ENCODE data around the gene H6PD.

Gene H6PD

DNA sequence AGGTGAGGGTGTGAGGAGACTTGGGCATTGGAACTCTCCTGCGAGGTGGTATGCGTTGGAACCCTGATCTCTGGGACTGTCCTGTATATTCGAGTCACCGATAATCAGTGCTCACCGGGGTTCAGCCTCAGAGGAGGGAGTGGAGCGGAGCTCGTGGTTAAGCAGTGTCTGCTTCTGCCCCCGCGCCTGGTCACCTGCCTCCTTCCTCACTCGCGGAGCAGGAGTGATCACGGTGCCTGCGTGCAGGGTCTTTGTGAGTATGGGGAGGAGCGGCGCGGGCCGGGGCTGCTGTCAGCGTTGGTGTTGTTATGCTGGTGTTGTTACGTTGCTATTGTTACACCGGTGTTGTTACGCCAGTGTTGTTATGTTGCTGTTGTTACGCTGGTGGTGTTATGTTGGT, 23.3 kb downstream of the H6PD start:
- no peak for DNase-seq (ENCODE audit: low spot score)

DNA sequence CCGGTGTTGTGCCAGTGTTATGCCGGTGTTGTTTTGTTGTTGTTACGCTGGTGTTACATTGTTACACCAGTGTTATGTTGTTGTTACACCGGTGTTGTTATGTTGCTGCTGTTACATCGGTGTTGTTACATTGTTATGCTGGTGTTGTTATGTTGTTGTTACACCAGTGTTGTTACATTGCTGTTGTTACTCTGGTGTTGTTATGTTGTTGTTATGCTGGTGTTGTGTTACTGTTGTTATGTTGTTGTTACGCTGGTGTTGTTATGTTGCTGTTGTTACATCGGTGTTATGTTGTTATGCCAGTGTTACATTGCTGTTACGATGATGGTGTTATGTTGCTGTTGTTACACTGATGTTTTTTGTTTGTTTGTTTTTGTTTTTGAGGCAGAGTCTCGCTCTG, 24.1 kb downstream of the H6PD start:
- DNase-seq (ENCODE audit: low spot score): no peak

DNA sequence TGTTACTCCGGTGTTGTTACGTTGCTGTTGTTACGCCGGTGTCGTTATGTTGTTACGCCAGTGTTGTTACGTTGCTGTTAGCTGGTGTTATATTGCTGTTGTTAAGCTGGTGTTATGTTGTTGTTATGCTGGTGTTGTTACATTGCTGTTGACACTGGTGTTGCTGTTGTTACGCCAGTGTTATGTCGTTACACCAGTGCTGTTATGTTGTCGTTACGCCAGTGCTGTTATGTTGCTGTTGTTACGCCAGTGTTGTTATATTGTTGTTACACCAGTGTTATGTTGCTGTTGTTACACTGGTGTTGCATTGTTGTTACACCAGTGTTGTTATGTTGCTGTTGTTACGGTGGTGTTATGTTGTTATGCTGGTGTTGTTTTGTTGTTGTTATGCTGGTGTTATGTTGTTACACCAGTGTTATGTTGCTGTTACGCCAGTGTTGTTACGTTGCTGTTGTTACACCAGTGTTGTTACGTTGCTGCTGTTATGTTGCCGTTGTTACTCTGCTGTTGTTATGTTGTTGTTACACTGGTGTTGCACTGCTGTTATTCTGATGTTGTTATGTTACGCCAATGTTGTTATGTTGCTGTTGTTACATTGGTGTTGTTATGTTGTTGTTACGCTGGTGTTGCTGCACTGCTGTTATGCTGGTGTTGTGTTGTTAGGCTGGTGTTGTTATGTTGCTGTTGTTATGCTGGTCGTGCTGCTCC, 25.6 kb downstream of the H6PD start:
- no peak for DNase-seq (ENCODE audit: low spot score)

DNA sequence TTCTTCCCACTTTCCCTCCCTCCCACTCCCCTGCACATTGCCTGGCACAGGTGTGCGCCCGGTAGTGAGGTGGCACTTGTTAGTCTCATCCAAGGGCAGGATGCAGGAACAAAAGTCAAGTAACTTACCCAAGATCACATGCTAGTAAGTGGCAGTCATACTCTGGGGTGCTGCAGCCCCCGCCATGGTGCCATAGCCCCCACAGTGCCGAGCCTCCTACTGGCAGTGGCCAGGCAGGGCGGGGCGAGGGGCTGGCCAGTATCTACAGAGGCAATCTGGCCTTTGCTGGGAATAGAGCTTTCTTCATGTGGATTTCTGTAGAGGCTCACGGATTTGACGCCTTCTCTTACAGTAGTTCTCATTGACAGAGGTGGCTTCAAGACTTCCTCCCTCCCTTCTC, 26.9 kb downstream of the H6PD start:
- DNase-seq (ENCODE audit: low spot score): no peak

DNA sequence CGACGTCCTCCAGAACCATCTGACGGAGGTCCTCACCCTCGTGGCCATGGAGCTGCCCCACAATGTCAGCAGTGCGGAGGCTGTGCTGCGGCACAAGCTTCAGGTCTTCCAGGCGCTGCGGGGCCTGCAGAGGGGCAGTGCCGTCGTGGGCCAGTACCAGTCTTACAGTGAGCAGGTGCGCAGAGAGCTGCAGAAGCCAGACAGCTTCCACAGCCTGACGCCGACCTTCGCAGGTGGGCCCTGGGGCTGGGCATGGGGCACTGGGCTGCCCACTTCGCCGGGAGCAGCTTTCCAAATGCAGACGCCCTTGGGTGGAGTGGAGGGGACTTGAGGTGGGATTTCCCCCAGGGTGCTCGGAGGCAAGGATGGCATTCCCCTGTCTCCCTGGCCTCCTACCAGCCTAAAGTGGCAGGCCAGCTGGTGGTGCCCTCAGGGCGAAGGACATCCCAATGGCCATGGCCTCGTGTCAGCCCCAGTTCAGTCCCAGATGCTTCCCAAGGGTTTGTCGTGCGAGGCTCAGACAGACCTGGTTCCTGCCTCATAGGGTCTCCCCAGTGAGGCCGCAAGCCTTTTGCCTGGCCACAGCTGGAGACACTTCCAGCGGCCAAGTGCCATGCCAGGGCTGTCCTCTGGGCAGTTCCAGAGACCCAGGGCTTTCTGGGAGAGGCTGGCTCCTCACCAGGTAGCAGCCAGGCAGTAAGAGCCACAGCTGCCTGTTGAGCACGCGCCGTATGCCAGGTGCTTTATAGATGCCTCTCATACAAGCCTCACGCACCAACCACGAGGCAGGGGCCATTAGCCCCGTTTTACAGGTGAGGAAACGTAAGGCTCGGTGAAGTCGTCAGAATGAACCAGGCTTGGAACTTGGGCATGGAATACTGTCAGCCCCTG, 27.8 kb downstream of the H6PD start:
- DNase-seq (ENCODE audit: low spot score): no peak

DNA sequence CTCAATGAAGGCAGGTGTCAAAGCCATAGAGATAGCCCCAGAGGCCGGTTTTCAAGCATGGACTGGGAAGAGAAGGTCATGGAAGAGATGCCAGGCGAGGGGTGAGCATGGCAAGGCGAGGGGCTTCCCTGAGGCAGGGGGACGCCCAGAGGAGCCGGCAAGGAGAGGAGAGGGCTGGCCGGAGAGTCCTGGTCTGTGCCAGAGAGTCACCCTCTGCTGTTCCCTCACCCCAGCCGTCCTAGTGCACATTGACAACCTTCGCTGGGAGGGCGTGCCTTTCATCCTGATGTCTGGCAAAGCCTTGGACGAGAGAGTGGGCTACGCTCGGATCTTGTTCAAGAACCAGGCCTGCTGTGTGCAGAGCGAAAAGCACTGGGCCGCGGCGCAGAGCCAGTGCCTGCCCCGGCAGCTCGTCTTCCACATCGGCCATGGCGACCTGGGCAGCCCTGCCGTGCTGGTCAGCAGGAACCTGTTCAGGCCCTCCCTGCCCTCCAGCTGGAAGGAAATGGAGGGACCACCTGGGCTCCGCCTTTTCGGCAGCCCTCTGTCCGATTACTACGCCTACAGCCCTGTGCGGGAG, 28.8 kb downstream of the H6PD start:
- no peak for DNase-seq (ENCODE audit: low spot score)

DNA sequence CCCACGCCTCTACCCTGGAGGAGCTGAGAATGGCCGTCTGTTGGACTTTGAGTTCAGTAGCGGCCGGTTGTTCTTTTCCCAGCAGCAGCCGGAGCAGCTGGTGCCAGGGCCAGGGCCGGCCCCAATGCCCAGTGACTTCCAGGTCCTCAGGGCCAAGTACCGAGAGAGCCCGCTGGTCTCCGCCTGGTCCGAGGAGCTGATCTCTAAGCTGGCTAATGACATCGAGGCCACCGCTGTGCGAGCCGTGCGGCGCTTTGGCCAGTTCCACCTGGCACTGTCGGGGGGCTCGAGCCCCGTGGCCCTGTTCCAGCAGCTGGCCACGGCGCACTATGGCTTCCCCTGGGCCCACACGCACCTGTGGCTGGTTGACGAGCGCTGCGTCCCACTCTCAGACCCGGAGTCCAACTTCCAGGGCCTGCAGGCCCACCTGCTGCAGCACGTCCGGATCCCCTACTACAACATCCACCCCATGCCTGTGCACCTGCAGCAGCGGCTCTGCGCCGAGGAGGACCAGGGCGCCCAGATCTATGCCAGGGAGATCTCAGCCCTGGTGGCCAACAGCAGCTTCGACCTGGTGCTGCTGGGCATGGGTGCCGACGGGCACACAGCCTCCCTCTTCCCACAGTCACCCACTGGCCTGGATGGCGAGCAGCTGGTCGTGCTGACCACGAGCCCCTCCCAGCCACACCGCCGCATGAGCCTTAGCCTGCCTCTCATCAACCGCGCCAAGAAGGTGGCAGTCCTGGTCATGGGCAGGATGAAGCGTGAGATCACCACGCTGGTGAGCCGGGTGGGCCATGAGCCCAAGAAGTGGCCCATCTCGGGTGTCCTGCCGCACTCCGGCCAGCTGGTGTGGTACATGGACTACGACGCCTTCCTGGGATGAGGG, 29.7 kb downstream of the H6PD start:
- DNase-seq (ENCODE audit: low spot score): no peak

DNA sequence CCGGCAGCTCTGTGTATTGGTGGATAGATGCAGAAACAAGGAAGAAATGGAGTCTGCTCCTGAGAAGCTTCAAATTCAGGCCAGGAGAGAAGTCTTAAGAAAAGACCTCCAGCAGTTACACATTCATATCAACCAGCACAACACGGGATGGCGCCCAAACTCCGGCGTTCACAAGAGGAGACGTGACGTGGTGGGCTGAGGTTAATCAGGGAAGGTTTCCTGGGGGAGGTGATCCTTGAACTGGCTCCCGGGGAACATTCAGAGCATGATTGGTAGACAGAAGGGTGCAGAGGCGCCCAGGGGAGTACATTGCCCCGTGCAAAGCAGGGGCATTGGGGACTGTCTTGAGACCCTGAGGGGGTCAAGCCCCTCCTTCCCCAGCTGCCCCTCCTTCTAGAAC, 30.5 kb downstream of the H6PD start:
- DNase-seq (ENCODE audit: low spot score): no peak

DNA sequence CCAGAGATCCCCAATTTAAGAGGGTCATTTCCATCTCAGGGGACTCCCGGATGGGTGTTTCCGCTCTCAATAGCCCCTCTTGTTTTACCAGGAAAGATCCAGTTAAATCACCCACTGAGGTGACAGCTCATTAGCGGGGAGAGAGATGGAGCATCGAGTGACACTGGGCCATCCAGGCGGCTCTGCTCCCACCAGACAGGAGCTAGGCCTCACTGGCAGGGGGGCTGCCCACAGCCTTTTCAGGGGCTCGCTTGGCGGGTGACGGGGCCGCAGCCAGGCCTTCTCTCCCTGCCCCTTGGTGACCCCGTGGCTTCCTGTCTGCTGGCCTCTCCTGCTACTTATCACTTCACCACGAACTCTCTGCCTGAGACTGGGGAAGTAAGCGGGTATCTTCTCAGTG, 31.4 kb downstream of the H6PD start:
- DNase-seq (ENCODE audit: low spot score): no peak

DNA sequence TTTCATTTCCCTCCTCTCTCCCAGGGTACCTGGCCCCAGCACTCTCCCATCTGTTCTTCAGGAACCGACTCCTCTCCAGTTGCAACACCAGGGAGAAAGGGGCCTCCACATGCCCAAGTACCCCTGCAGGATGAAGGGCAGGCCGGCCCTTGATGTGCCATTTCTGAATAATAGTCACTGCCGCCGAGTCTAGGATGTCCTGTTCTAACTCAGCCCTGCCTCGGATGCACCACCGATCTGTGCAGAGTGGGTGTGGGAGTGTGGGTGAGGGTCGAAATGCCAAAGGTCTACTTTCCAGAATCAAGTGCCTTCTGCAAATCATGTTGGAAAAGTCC, 32.7 kb downstream of the H6PD start:
- no peak for DNase-seq (ENCODE audit: low spot score)

DNA sequence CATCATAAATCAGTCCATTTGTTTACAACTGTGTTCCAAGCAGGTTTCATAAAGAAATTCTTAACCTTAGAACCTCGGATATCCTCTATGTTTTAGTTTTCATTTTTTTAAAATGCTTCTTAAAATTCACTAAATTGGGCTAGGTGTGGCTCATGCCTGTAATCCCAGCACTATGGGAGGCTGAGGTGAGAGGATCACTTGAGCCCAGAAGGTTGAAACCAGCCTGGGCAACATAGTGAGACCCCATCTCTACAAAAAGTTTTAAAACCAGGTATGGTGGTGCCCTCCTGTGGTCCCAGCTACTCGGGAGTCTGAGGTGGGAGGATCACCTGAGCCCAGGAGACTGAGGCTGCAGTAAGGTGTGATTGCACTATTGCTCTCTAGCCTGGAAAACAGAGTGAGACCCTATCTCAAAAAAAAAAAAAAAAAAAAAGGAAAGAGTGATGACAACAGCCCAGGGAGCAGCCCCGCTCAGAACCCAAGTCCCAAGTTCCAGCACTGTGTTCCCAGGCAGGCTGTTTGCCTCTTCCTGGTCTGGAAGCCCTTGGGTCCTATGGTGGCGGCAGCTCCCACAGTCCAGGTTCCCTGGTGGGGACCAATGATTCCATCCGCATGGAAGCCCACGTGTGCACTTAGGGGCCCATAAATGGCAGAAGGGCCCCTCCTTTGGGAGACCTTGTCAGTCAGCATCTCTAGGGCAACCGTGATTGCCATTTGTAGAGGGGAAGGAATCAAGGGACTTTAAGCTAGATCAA, 33.4 kb downstream of the H6PD start:
- DNase-seq (ENCODE audit: low spot score): no peak

DNA sequence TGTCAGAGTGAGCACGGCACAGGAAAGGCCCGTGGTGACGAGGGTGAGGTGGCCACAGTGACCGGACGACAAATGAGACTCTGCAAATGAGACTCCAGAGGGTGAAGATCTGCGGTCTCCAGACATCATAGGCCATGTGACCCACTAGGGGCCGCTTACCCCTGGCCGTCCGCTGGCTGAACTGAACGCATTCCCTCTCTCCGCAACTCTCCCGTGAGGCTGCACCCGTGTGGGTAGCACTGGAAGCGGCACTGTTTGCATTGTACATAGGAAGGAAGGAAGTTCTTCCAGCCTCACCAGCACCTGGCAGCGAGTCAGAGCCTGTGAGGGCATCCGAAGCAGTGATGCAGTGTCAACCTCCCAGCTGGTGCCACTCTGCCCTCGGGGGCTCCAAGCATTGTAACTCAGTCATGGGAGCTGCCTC, 34.5 kb downstream of the H6PD start:
- peak; percentile 37 for DNase-seq (ENCODE audit: low spot score)

DNA sequence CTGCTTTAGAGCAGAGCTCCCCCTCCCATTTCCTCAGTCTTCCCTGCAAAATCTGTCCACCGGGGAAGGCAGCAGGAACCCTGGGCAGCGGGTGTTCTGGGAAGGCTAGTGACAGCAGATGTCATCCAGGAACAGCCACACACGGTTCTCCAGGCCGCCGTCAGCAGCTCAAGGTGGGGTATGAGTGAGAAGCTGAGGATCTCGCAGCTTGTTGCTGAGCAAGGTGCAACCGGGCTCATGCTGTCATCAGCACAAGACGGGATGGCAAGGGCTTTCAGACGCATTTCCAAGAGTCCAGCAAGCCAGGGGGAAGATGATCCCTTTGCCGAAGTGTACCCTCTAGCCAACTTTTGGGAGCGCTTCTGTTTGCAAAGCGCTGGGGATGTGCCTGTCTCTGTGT, 35.1 kb downstream of the H6PD start:
- no peak for DNase-seq (ENCODE audit: low spot score)

DNA sequence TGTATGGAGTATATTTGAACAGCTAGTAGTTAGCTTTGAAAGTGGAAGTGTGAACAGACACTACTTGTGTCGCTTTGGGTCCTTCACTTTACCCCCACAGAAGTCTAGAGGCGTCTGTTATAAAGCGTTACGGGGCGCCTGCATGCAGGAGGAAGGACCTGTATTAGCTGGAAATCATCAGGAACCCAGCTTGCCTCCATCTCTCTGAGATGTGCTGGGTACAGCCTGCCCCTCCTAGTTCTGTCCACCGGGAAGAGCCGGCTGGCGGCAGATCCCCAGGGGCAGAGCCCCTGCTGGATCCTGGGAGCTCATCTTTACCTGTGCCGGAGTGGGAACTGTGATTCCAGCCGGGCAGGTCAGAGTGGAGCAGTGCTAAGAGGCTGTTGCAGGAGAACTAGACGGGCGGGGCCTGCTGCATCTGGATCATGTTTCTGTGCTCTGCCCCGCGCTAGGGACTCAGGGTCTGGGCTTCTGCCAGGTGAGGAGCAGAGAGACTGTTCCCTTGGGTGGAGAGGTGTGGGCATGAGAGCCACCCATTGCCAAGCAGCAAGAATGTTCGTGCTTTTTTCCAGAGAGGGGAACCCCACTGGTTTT, 35.8 kb downstream of the H6PD start:
- no peak for DNase-seq (ENCODE audit: low spot score)

DNA sequence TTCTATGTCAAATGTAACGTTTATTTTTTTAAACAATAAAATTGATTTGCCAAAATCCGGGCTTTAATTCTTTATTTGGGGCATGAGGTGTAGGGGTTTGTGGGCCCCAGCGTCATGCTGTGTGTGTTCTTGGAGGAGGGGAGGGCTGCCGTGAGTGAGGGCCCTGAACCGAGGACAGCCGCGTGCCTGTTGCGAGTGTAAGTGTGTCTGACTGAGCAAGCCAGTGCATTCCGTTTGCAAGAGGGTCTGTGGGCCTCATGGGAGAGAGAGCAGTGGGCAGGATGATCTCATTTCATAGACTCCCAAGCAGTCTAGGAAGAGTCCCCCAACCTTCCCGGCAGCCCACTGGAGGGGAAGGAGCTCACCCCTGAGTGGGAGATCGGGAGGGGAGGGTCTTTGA, 36.7 kb downstream of the H6PD start:
- no peak for DNase-seq (ENCODE audit: low spot score)

DNA sequence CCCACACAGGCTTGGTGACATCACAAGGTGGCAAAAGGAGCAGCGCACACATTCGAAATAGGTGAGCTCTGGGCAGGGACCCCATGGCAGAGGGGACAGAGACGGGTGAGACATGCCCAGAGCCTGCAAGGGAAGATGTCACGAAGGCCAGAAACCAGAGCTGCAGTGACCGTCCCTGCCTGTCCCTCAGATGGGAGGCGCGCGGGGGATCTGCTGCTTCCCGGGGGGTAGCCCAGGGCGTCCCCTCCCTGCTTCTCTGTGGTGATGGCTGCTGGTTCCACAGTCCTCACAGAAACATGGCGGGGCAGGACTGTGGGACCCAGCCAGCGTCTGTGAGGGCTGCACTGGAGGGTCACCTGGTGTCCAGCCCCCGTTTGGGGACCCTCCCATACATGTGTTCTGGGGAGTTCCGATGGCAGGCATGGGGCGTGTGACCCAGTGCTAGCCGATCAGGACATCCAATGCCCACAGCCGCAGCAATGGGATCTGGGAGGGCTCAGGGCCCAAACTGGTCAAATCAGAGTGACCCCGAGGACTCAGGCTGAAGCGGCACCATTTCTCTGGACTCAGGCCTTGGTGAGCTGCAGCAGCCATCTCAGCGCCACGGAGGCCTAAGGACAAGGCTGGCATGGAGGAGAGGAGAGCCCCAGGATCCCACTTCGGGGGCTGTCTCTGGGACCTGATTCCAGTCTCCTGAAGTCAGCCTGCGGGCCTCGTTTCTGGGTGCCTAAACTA, 37.5 kb downstream of the H6PD start:
- DNase-seq (ENCODE audit: low spot score): no peak

DNA sequence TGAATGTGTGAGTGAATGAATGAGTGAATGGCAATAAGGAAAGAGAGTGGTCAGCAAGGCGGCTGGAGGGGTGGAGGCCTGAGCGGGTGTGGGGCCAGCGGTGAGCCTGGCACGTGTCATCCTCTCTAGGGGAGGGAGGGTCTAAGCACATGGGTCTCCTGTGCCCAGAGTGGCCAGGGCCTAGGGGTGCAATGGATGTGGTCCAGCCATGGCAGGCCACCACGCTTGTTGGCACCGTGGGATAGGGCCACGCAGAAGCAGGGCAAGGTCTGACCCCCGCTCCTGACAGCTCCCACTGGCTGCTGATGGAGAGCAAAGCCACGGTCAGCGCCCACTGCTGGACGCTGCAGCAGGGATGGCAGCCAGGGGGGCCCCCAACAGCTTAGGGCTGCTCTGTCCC, 38.6 kb downstream of the H6PD start:
- DNase-seq (ENCODE audit: low spot score): no peak

DNA sequence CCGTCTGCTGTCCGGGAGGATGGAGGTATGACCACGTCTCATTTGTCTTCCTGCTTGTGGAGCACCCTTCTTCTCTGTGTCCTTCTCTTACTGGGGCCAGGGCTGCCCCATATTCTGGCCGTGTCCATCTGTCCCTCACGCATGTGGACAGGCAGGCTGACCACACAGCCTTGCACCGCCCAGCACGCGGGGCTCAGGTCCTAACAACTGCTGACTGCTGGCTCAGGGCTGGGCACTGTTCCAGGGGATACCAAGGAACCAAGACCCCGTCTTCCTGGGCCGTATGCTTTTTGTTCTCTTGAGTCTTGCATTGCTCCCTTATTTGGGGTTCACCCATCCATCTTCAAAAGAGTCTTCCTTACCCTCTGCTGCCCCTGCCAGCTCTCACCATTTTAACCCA, 40.6 kb downstream of the H6PD start:
- DNase-seq (ENCODE audit: low spot score): no peak

DNA sequence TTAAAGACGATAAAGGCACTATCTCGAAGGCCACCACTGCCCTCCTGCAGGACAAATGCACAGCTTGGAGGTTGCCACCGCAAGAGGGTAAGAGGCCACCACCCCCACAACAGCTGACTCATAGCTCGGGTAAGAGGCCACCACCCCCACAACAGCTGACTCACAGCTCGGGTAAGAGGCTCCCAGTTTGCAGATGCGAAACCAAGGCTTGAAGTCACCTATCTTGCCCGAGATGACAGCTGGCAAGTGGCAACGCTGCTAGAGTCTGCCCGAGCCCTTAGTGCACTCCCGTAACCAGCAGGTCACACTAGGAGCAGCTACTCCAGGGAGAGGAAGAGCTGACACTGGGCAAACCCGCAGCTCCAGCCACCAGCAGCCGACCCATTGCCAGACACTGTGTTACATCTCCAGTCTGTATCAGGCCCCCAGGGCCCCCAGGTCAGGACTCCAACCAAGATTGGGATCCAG, 41.0 kb downstream of the H6PD start:
- peak; percentile 81 for DNase-seq (ENCODE audit: low spot score)

DNA sequence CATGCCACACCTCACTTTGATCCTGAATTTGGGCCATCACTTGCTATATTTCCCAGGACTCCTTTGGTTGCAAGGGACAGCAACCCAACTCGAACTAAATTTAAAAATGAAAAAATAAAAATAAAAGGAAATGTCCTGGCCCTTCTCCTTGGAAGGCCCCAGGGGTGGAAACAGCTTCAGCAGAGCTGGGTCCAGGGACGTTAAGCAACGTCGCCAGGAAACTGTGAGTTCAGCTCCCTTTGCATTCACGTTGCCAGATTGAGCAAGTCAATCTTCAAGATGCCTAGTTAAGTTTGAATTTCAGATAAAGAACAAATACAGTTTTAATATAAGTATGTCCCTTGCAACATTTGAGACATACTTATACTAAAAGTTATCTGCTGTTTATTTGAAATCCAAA, 43.5 kb downstream of the H6PD start:
- no peak for DNase-seq (ENCODE audit: low spot score)

Data from kidney tubule cell (primary cell).